Measurements from ENCODE around the gene CLEC19A.

The CLEC19A gene

DNA sequence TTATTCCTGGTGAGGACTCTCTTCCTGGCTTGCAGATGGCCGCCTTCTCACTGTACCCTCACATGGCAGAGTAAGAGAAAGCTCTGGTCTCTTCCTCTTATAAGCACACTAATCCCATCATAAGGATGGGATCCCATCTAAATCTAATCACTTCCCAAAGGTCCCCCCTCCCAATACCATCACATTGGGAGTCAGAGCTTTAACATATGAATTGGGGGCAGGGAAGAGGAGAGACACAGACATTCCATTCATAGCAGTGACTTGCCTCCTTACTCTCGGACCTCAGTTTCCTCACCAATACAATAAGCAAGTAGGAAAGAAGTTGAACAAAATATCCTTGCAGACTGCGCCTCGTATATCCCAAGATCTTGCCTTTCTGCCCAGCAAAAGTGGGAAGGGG is 1.7 kb downstream of the CLEC19A start:
- no peaks in the 10 kb centered on the region for H3K36me3 ChIP-seq (ENCODE audit: low read length)
- H3K4me2 ChIP-seq (ENCODE audit: low read depth, low read length, poor library complexity, severe bottlenecking) = no peak overlapping the region
- H2AFZ ChIP-seq (ENCODE audit: low read depth, low read length, severe bottlenecking) = no peak overlapping the region
- H3K4me3 ChIP-seq (ENCODE audit: insufficient read depth, low read length, poor library complexity, severe bottlenecking) = no peak overlapping the region
- H3K9ac ChIP-seq (ENCODE audit: low read length) = no peak overlapping the region
- TF ChIP-seq EZH2phosphoT487 (conservative IDR thresholded peaks at IDR 0.05; ENCODE audit: low read length) = no peak
- TF ChIP-seq, protein P1, sequence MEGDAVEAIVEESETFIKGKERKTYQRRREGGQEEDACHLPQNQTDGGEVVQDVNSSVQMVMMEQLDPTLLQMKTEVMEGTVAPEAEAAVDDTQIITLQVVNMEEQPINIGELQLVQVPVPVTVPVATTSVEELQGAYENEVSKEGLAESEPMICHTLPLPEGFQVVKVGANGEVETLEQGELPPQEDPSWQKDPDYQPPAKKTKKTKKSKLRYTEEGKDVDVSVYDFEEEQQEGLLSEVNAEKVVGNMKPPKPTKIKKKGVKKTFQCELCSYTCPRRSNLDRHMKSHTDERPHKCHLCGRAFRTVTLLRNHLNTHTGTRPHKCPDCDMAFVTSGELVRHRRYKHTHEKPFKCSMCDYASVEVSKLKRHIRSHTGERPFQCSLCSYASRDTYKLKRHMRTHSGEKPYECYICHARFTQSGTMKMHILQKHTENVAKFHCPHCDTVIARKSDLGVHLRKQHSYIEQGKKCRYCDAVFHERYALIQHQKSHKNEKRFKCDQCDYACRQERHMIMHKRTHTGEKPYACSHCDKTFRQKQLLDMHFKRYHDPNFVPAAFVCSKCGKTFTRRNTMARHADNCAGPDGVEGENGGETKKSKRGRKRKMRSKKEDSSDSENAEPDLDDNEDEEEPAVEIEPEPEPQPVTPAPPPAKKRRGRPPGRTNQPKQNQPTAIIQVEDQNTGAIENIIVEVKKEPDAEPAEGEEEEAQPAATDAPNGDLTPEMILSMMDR (IDR thresholded peaks at IDR 0.05; ENCODE audit: insufficient read depth, low read length, poor library complexity, severe bottlenecking) = no peak
- no peak overlapping the region for H3K27ac ChIP-seq (ENCODE audit: low read depth, low read length)
- H3F3A ChIP-seq (ENCODE audit: insufficient read depth) = no peaks in the 10 kb centered on the region
- no peaks in the 10 kb centered on the region for H3K9me3 ChIP-seq (ENCODE audit: insufficient read depth, low read length)
- H4K20me1 ChIP-seq (ENCODE audit: low read depth, low read length) = no peaks in the 10 kb centered on the region
- no peaks in the 10 kb centered on the region for H3K9me2 ChIP-seq (replicated peaks; ENCODE audit: insufficient read depth, low read length)
- H3K79me2 ChIP-seq (ENCODE audit: insufficient read depth, low read length) = no peaks in the 10 kb centered on the region
- H3K27me3 ChIP-seq (ENCODE audit: low read length) = no peaks in the 10 kb centered on the region

- no peak overlapping the region for H2AFZ ChIP-seq (ENCODE audit: low read depth, low read length, severe bottlenecking)
- no peaks in the 10 kb centered on the region for H4K20me1 ChIP-seq (ENCODE audit: low read depth, low read length)
- H3F3A ChIP-seq (ENCODE audit: insufficient read depth) = no peaks in the 10 kb centered on the region
- no peaks in the 10 kb centered on the region for H3K9me3 ChIP-seq (ENCODE audit: insufficient read depth, low read length)
- H3K27ac ChIP-seq (ENCODE audit: low read depth, low read length) = no peak overlapping the region
- no peak overlapping the region for H3K4me2 ChIP-seq (ENCODE audit: low read depth, low read length, poor library complexity, severe bottlenecking)
- H3K79me2 ChIP-seq (ENCODE audit: insufficient read depth, low read length) = no peaks in the 10 kb centered on the region
- H3K27me3 ChIP-seq (ENCODE audit: low read length) = no peaks in the 10 kb centered on the region
- H3K9ac ChIP-seq (ENCODE audit: low read length) = no peak overlapping the region
- TF ChIP-seq, protein P1 (IDR thresholded peaks at IDR 0.05; ENCODE audit: insufficient read depth, low read length, poor library complexity, severe bottlenecking) = no peak
- no peak for TF ChIP-seq EZH2phosphoT487 (conservative IDR thresholded peaks at IDR 0.05; ENCODE audit: low read length)
- H3K36me3 ChIP-seq (ENCODE audit: low read length) = no peaks in the 10 kb centered on the region
- H3K9me2 ChIP-seq (replicated peaks; ENCODE audit: insufficient read depth, low read length) = no peaks in the 10 kb centered on the region
- no peak overlapping the region for H3K4me3 ChIP-seq (ENCODE audit: insufficient read depth, low read length, poor library complexity, severe bottlenecking)
These were observed 3.6 kb downstream of the CLEC19A start for GRCh38 chr16:19288872-19289799.

DNA sequence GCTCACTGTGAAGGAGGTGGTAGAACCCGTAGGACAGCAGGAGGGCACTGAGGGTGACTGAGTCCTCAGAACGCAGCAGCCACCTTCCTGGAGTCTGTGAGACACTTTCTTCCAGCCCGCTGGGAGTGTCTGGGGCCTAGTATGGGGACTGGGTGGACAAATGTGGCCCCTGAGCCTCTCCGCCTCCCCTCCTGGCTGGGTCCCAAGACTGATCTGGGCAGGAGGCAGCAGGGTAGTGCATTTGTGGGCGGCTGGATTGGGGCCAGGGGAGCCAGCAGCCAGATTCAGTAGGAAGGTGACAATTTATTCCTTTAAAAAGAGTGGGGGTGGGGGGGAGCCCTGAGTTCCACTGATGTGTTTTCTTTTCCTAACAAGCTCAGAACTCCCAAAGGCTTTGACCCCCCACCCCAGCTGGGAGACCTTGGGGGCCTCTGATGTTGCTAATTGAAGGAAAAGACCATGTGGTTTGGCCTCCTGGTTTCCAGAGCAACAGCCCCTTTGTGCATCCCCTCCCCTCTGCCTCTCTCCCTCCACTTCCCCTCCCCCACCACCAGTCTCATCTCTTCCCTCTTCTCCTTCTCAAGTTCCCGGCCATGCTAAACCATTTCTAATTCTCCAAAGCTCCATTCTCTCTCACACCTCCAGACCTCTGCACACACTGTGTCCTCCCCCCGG is 4.4 kb downstream of the CLEC19A start:
- no peaks in the 10 kb centered on the region for H3K9me2 ChIP-seq (replicated peaks; ENCODE audit: insufficient read depth, low read length)
- no peaks in the 10 kb centered on the region for H3K79me2 ChIP-seq (ENCODE audit: insufficient read depth, low read length)
- H3K36me3 ChIP-seq (ENCODE audit: low read length) = no peaks in the 10 kb centered on the region
- H3F3A ChIP-seq (ENCODE audit: insufficient read depth) = no peaks in the 10 kb centered on the region
- H3K4me2 ChIP-seq (ENCODE audit: low read depth, low read length, poor library complexity, severe bottlenecking) = no peak overlapping the region
- no peak overlapping the region for H3K9ac ChIP-seq (ENCODE audit: low read length)
- no peaks in the 10 kb centered on the region for H3K27me3 ChIP-seq (ENCODE audit: low read length)
- H4K20me1 ChIP-seq (ENCODE audit: low read depth, low read length) = no peaks in the 10 kb centered on the region
- H3K9me3 ChIP-seq (ENCODE audit: insufficient read depth, low read length) = no peaks in the 10 kb centered on the region
- TF ChIP-seq EZH2phosphoT487 (conservative IDR thresholded peaks at IDR 0.05; ENCODE audit: low read length) = no peak
- TF ChIP-seq, protein P1 (IDR thresholded peaks at IDR 0.05; ENCODE audit: insufficient read depth, low read length, poor library complexity, severe bottlenecking) = no peak
- no peak overlapping the region for H3K4me3 ChIP-seq (ENCODE audit: insufficient read depth, low read length, poor library complexity, severe bottlenecking)
- no peak overlapping the region for H3K27ac ChIP-seq (ENCODE audit: low read depth, low read length)
- H2AFZ ChIP-seq (ENCODE audit: low read depth, low read length, severe bottlenecking) = no peak overlapping the region
